ENCODE measurements around the gene GRM7. TPM values are rescaled to one million over a fixed set of nuclear protein-coding genes. Genes with fewer than 3 reads are reported as not detected.

Gene GRM7
- total RNA-seq, 1 experiment from 2014 or later: not detected

DNA sequence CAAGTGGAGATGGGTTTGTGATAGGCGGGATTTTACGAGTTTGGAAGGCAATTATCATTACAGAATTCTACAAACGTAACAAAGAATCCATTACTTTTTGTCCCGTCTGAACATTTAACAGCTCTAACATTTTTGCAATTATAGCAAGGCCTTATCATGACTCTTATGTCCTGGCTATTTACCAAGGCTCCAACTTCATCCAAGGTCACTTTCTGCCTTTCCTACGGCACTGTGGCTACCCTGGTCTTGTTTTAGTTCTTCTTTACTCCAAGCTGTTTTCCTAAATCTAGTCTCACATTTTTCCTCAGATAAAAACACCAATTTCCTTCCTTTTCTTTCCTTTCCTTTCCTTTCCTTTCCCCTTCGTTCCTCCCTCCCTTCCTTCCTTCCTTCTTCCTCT lies 33.5 kb upstream of the GRM7 start:
- Histone ChIP-seq H2AFZ (ENCODE audit: low read length) (no peak overlapping the region), H3K9me3 (ENCODE audit: low read length) (0 out of 2 replicates have a peak, but pooled peaks cover 3% of the 10 kb centered on the region), H3K9ac (ENCODE audit: low read length) (no peak overlapping the region), H3K27ac (ENCODE audit: low read length) (no peak overlapping the region), H3K4me3 (ENCODE audit: low read length) (no peak overlapping the region), H3K36me3 (ENCODE audit: low read depth, low read length) (no peaks in the 10 kb centered on the region), H3F3A (ENCODE audit: low read length, unreplicated experiment) (no peaks in the 10 kb centered on the region), H4K20me1 (ENCODE audit: low read length) (no peaks in the 10 kb centered on the region), H3K4me2 (ENCODE audit: low read length) (no peak overlapping the region), H3K9me2 (replicated peaks; ENCODE audit: low read length) (no peaks in the 10 kb centered on the region), H3K79me2 (ENCODE audit: low read length) (no peaks in the 10 kb centered on the region), H3K27me3 (ENCODE audit: low read length) (no peaks in the 10 kb centered on the region), H3K4me1 (ENCODE audit: insufficient read depth, low read length) (no peaks in the 10 kb centered on the region)
- ChIA-PET POLR2A (ENCODE audit: unreplicated experiment) (no interaction called here), CTCF (no interaction called here)
- intact Hi-C loops (cut with micrococcal nuclease): no loop called here
- no peak for ATAC-seq
- DNase-seq: no peak
- TF ChIP-seq, protein P1, sequence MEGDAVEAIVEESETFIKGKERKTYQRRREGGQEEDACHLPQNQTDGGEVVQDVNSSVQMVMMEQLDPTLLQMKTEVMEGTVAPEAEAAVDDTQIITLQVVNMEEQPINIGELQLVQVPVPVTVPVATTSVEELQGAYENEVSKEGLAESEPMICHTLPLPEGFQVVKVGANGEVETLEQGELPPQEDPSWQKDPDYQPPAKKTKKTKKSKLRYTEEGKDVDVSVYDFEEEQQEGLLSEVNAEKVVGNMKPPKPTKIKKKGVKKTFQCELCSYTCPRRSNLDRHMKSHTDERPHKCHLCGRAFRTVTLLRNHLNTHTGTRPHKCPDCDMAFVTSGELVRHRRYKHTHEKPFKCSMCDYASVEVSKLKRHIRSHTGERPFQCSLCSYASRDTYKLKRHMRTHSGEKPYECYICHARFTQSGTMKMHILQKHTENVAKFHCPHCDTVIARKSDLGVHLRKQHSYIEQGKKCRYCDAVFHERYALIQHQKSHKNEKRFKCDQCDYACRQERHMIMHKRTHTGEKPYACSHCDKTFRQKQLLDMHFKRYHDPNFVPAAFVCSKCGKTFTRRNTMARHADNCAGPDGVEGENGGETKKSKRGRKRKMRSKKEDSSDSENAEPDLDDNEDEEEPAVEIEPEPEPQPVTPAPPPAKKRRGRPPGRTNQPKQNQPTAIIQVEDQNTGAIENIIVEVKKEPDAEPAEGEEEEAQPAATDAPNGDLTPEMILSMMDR (conservative IDR thresholded peaks at IDR 0.05; ENCODE audit: low read depth, low read length): no peak
- no peak for TF ChIP-seq EZH2phosphoT487 (IDR thresholded peaks at IDR 0.05; ENCODE audit: borderline replicate concordance, low read length)
- BruUV-seq (replicated peaks): no TSS peak

DNA sequence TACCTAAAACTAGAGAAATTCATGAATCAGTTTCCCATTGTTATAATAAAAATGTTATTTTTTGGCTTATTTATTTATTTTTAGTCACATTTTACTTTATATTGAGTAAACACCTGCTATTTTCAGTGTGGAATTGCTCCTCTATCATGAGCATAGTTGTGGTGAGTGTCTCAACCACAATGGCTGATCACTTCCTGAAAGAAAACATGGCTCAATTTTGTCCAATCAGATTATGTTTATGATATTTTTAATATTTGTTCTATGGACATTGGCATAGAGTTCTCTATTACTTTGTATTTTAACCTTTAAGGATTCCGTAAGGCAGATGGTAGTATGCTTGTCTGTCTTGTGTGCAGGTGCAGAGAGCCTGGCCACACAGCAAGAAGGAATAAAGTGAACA lies 16.2 kb upstream of the GRM7 start:
- Histone ChIP-seq H3K9ac (ENCODE audit: low read length) (no peak overlapping the region), H3K4me3 (ENCODE audit: low read length) (no peak overlapping the region), H3K4me1 (ENCODE audit: insufficient read depth, low read length) (no peaks in the 10 kb centered on the region), H3K79me2 (ENCODE audit: low read length) (no peaks in the 10 kb centered on the region), H3K27ac (ENCODE audit: low read length) (no peak overlapping the region), H2AFZ (ENCODE audit: low read length) (no peak overlapping the region), H3K27me3 (ENCODE audit: low read length) (no peaks in the 10 kb centered on the region), H3F3A (ENCODE audit: low read length, unreplicated experiment) (no peaks in the 10 kb centered on the region), H3K4me2 (ENCODE audit: low read length) (no peak overlapping the region), H4K20me1 (ENCODE audit: low read length) (no peaks in the 10 kb centered on the region), H3K36me3 (ENCODE audit: low read depth, low read length) (no peaks in the 10 kb centered on the region), H3K9me3 (ENCODE audit: low read length) (no peaks in the 10 kb centered on the region), H3K9me2 (replicated peaks; ENCODE audit: low read length) (no peaks in the 10 kb centered on the region)
- BruUV-seq (replicated peaks): no TSS peak
- intact Hi-C loops (cut with micrococcal nuclease): no loop called here
- POLR2A ChIA-PET (ENCODE audit: unreplicated experiment): no interaction called here
- DNase-seq (peak; percentile 4), ATAC-seq (no peak)
- CTCF ChIA-PET: no interaction called here
- TF ChIP-seq EZH2phosphoT487 (IDR thresholded peaks at IDR 0.05; ENCODE audit: borderline replicate concordance, low read length): no peak

DNA sequence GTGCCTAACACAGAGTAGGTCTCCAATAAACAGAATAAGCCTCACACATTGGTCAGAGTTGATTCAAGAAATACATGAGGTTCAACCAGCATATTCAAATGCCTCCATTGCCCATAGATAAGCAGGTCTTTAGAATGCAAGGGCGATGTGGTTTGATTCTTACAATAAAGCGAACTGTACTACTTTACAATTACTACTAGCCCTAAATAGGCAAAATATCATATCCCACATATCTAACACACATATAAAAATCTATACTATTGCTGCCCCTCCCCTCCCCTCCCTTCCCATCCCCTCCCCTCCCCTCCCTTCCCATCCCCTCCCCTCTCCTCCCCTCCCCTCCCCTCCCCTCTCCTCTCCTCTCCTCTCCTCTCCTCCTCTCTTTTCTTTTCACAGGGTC lies 6.7 kb upstream of the GRM7 start:
- H2AFZ ChIP-seq (ENCODE audit: low read length): no peak overlapping the region
- H3K4me3 ChIP-seq (ENCODE audit: low read length): no peak overlapping the region
- CTCF ChIA-PET: no interaction called here
- no peaks in the 10 kb centered on the region for H3K27me3 ChIP-seq (ENCODE audit: low read length)
- no peaks in the 10 kb centered on the region for H3K36me3 ChIP-seq (ENCODE audit: low read depth, low read length)
- no peaks in the 10 kb centered on the region for H3K4me1 ChIP-seq (ENCODE audit: insufficient read depth, low read length)
- H3K79me2 ChIP-seq (ENCODE audit: low read length): no peaks in the 10 kb centered on the region
- no peak for TF ChIP-seq EZH2phosphoT487 (IDR thresholded peaks at IDR 0.05; ENCODE audit: borderline replicate concordance, low read length)
- TF ChIP-seq, protein P1 (conservative IDR thresholded peaks at IDR 0.05; ENCODE audit: low read depth, low read length): no peak
- TF ChIP-seq EZH2 (IDR thresholded peaks at IDR 0.05; ENCODE audit: low read length, unreplicated experiment): no peak
- H3F3A ChIP-seq (ENCODE audit: low read length, unreplicated experiment): no peaks in the 10 kb centered on the region
- no peak for ATAC-seq
- no peaks in the 10 kb centered on the region for H4K20me1 ChIP-seq (ENCODE audit: low read length)
- POLR2A ChIA-PET (ENCODE audit: unreplicated experiment): no interaction called here
- H3K9me2 ChIP-seq (replicated peaks; ENCODE audit: low read length): no peaks in the 10 kb centered on the region
- no peak overlapping the region for H3K27ac ChIP-seq (ENCODE audit: low read length)
- DNase-seq: no peak
- intact Hi-C loops (cut with micrococcal nuclease): no loop called here
- no peak overlapping the region for H3K4me2 ChIP-seq (ENCODE audit: low read length)
- H3K9ac ChIP-seq (ENCODE audit: low read length): no peak overlapping the region
- peaks cover 15% of the 10 kb centered on the region; the same call in 1 of the 2 replicates for H3K9me3 ChIP-seq (ENCODE audit: low read length)
- BruUV-seq (replicated peaks): no TSS peak

Measured in PC-3 (cell line).